GM19395 (cell line): ENCODE results near the gene INTS3.
A peak's percentile ranks its signal among the peaks of the same experiment; 100 is the strongest.
"Not testable (repeated sequence)": the region's sequence is repeated elsewhere in the genome, so short reads cannot be mapped to it uniquely, and the experiment has no call there.

Experiments
- ATAC-seq: cut with Tn5 transposase; IDR thresholded peaks from one replicate; pipeline ENCODE4 v1.9.1; 2021; ENCODE audit warnings: mild to moderate bottlenecking, moderate library complexity; ENCODE audit not compliant: unreplicated experiment

Gene INTS3

GRCh38 chr1:153754266-153754665 lies 26.4 kb downstream of the INTS3 start:
- ATAC-seq = no peak

- no peak for ATAC-seq
These were observed 32.6 kb downstream of the INTS3 start for GRCh38 chr1:153760440-153760839.

GRCh38 chr1:153763365-153764225 lies 35.7 kb downstream of the INTS3 start:
- ATAC-seq = no peak

GRCh38 chr1:153764310-153764709 lies 36.5 kb downstream of the INTS3 start:
- ATAC-seq = no peak

- not testable (repeated sequence) for ATAC-seq
These were observed 38.8 kb downstream of the INTS3 start for GRCh38 chr1:153766663-153767062.

- ATAC-seq = no peak
These were observed 39.7 kb downstream of the INTS3 start for GRCh38 chr1:153767519-153767918.

- ATAC-seq = no peak
These were observed 40.7 kb downstream of the INTS3 start for GRCh38 chr1:153768316-153769181.

- ATAC-seq = no peak
These were observed 41.4 kb downstream of the INTS3 start for GRCh38 chr1:153769221-153769620.

- ATAC-seq = no peak
These were observed 42.9 kb downstream of the INTS3 start for GRCh38 chr1:153770797-153771196.

GRCh38 chr1:153771261-153771660 lies 43.4 kb downstream of the INTS3 start:
- no peak for ATAC-seq

GRCh38 chr1:153771841-153772593 lies 44.2 kb downstream of the INTS3 start:
- no peak for ATAC-seq

GRCh38 chr1:153773096-153773921 lies 45.5 kb downstream of the INTS3 start:
- no peak for ATAC-seq

GRCh38 chr1:153774026-153774595 lies 46.3 kb downstream of the INTS3 start:
- no peak for ATAC-seq

- peak; percentile 22 for ATAC-seq
These were observed 47.1 kb downstream of the INTS3 start, which contains the start of gene SLC27A3 for GRCh38 chr1:153774780-153775457. Gene SLC27A3, plus strand, starts transcription at chr1:153775407. Its CDS starts 91 bp downstream, at chr1:153775498.

- ATAC-seq = peak; percentile 57
These were observed 47.8 kb downstream of the INTS3 start for GRCh38 chr1:153775458-153776327.

- no peak for ATAC-seq
These were observed 48.5 kb downstream of the INTS3 start for GRCh38 chr1:153776352-153776751.

GRCh38 chr1:153776845-153777370 lies 49.1 kb downstream of the INTS3 start:
- ATAC-seq = no peak

- no peak for ATAC-seq
These were observed 49.8 kb downstream of the INTS3 start for GRCh38 chr1:153777648-153778047.
